HEK293T (cell line): Measurements from ENCODE around the gene GULP1.

Experiments used
- ARNT ChIP-seq: fragments of 450-650 bp; IDR thresholded peaks from 2 replicates; pipeline ENCODE4 v1.6.1; 2017; ENCODE audit warnings: mild to moderate bottlenecking
- BHLHE40 ChIP-seq: fragments of 450-650 bp; IDR thresholded peaks from 2 replicates; pipeline ENCODE4 v1.6.1; 2016; ENCODE audit warnings: mild to moderate bottlenecking, moderate library complexity, borderline replicate concordance
- CTBP1 ChIP-seq: fragments of 450-650 bp; IDR thresholded peaks from 2 replicates; pipeline ENCODE4 v1.6.1; 2016; ENCODE audit warnings: borderline replicate concordance
- FOXA1 ChIP-seq: fragments of 450-650 bp; IDR thresholded peaks from 2 replicates; pipeline ENCODE4 v1.6.1; 2016; ENCODE audit warnings: mild to moderate bottlenecking
- FOXK2 ChIP-seq: fragments of 450-650 bp; IDR thresholded peaks from 2 replicates; pipeline ENCODE4 v1.6.1; 2016; ENCODE audit warnings: mild to moderate bottlenecking
- FOXM1 ChIP-seq: fragments of 450-650 bp; IDR thresholded peaks from 2 replicates; pipeline ENCODE4 v1.6.1; 2017; ENCODE audit warnings: mild to moderate bottlenecking, borderline replicate concordance
- HDGF ChIP-seq: fragments of 450-650 bp; IDR thresholded peaks from 2 replicates; pipeline ENCODE4 v1.6.1; 2017; ENCODE audit warnings: antibody characterized with exemption, borderline replicate concordance
- LEF1 ChIP-seq: fragments of 450-650 bp; IDR thresholded peaks from 2 replicates; pipeline ENCODE4 v1.6.1; 2017; ENCODE audit warnings: mild to moderate bottlenecking, borderline replicate concordance
- NFRKB ChIP-seq: fragments of 450-650 bp; IDR thresholded peaks from 2 replicates; pipeline ENCODE4 v1.6.1; 2016; ENCODE audit warnings: mild to moderate bottlenecking, moderate library complexity
- PKNOX1 ChIP-seq: fragments of 450-650 bp; IDR thresholded peaks from 2 replicates; pipeline ENCODE4 v1.6.1; 2016
- SP1 ChIP-seq: fragments of 450-650 bp; IDR thresholded peaks from 2 replicates; pipeline ENCODE4 v1.6.1; 2017
- SUZ12 ChIP-seq: fragments of 450-650 bp; IDR thresholded peaks from 2 replicates; pipeline ENCODE4 v1.6.1; 2016; ENCODE audit warnings: mild to moderate bottlenecking
- TARDBP ChIP-seq: fragments of 450-650 bp; IDR thresholded peaks from 2 replicates; pipeline ENCODE4 v1.6.1; 2016
- ZNF384 ChIP-seq: fragments of 450-650 bp; IDR thresholded peaks from 2 replicates; pipeline ENCODE4 v1.6.1; 2016

DNA sequence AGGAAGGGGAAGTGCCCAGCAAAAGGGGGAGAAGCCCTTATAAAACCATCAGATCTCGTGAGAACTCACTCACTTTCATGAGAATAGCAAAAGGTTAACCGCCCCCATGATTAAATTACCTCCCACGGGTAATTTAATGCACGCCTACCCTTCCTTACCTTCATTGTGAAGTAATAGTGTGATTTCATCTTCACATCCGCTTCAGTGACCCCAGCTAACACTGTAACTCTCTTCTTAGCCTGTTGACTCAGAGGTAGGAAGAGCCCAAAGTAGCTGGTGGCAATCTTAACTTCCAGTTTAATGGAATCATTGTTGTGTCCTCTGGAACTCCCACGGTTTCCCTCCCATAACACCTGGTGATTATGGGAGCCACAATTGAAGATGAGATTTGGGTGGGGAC is 120.5 kb downstream of the GULP1 start:
- TF ChIP-seq NFRKB (no peak), BHLHE40 (no peak), SUZ12 (no peak), LEF1 (no peak), PKNOX1 (no peak), HDGF (no peak), ZNF384 (no peak), ARNT (no peak), TARDBP (no peak), FOXA1 (no peak), FOXK2 (no peak), SP1 (no peak), FOXM1 (no peak), CTBP1 (no peak)
